Activated CD8-positive, alpha-beta T cell treated with anti-CD3 and anti-CD28 coated beads for 36 hours (primary cell): ENCODE data around the gene ZNF230. TPM values are rescaled to one million over a fixed set of nuclear protein-coding genes. Genes with fewer than 3 reads are reported as not detected.

Source experiments
- ATAC-seq: fragments of 200-7000 bp; cut with Tn5 transposase; one replicate; pipeline ENCODE4 v1.10.0; 2021; ENCODE audit warnings: mild to moderate bottlenecking, moderate library complexity
- CTCF ChIA-PET: fragments of 350-600 bp; sonication (Branson Sonifier 250); formaldehyde crosslinking; loops from one replicate; lab custom pipeline; 2021; ENCODE audit warnings: antibody characterized with exemption; lab: Charles Lee
- POLR2A ChIA-PET: fragments of 350-600 bp; sonication (Branson Sonifier 250); formaldehyde crosslinking; loops from one replicate; lab custom pipeline; 2021; ENCODE audit warnings: antibody characterized with exemption; lab: Charles Lee
- DNase-seq: peaks from one replicate; pipeline ENCODE4 v3.0.0-alpha.2; 2020
- H3K27ac Mint-ChIP-seq: one replicate; pipeline ENCODE4 v1.8.0; 2021; ENCODE audit warnings: mild to moderate bottlenecking, mixed read lengths
- H3K27me3 Mint-ChIP-seq: one replicate; pipeline ENCODE4 v1.8.0; 2021; ENCODE audit warnings: mixed read lengths
- H3K36me3 Mint-ChIP-seq: one replicate; pipeline ENCODE4 v1.8.0; 2021; ENCODE audit warnings: low read depth, mixed read lengths
- H3K4me1 Mint-ChIP-seq: one replicate; pipeline ENCODE4 v1.8.0; 2021; ENCODE audit warnings: low read depth, mixed read lengths
- H3K4me3 Mint-ChIP-seq: one replicate; pipeline ENCODE4 v1.8.0; 2021; ENCODE audit warnings: mild to moderate bottlenecking, moderate library complexity, mixed read lengths
- H3K9me3 Mint-ChIP-seq: one replicate; pipeline ENCODE4 v1.8.0; 2021; ENCODE audit warnings: mixed read lengths
- CTCF ChIP-seq: fragments of 200-600 bp; IDR thresholded peaks from one replicate; pipeline ENCODE4 v1.8.0; 2022; ENCODE audit warnings: antibody characterized with exemption, mild to moderate bottlenecking
- intact Hi-C: fragments of 100-400 bp; cut with micrococcal nuclease; formaldehyde crosslinking; loops from one replicate; pipeline ENCODE4 v1.10.0; 2022
- total RNA-seq, 2 experiments: library from RNA; stranded (reverse); gene quantifications; one replicate each; pipeline ENCODE4 v1.2.3, GENCODE V29; 2021

ZNF230 gene
- total RNA-seq, 2 experiments from 2014 or later: 3.4 to 5.6 TPM

- no peak for TF ChIP-seq CTCF
- ATAC-seq (no peak), DNase-seq (no peak)
- ChIA-PET POLR2A (no interaction called here), CTCF (no interaction called here)
- H3K27me3 Mint-ChIP-seq: no peaks in the 10 kb centered on the region
- peaks cover 34% of the 10 kb centered on the region for H3K9me3 Mint-ChIP-seq
- no peak overlapping the region for H3K27ac Mint-ChIP-seq
- no peak overlapping the region for H3K4me3 Mint-ChIP-seq
- intact Hi-C loops: no loop called here
- H3K4me1 Mint-ChIP-seq: peaks cover 9% of the 10 kb centered on the region
- H3K36me3 Mint-ChIP-seq: peaks cover 54% of the 10 kb centered on the region
These were observed 5.0 kb upstream of the ZNF230 start for GRCh38 chr19:43997631-43998290.

GRCh38 chr19:44002212-44002565, 568 bp upstream of the ZNF230 start:
- Mint-ChIP-seq H3K27ac (peak overlapping the region; percentile 98), H3K4me3 (peak overlapping the region; percentile 96), H3K9me3 (peaks cover 37% of the 10 kb centered on the region), H3K27me3 (no peaks in the 10 kb centered on the region), H3K36me3 (peaks cover 34% of the 10 kb centered on the region), H3K4me1 (peaks cover 14% of the 10 kb centered on the region)
- ATAC-seq: no peak
- no peak for DNase-seq
- no peak for TF ChIP-seq CTCF
- POLR2A ChIA-PET: interaction anchor here (0.6 kb wide), 1 partner anchor 8 kb away, joined by 3 read pairs; no protein-coding TSS in a partner anchor
- CTCF ChIA-PET: no interaction called here
- intact Hi-C loops: loop anchor here (10.0 kb wide), 1 partner anchor 67 kb away; the partner anchor contains the start of gene ZNF45

- ATAC-seq (peak; percentile 43), DNase-seq (peak; percentile 25)
- Mint-ChIP-seq H3K27me3 (no peaks in the 10 kb centered on the region), H3K27ac (peak overlapping the region; percentile 98), H3K4me3 (peak overlapping the region; percentile 96), H3K4me1 (peaks cover 14% of the 10 kb centered on the region), H3K9me3 (peaks cover 40% of the 10 kb centered on the region), H3K36me3 (peaks cover 37% of the 10 kb centered on the region)
- POLR2A ChIA-PET: no interaction called here
- intact Hi-C loops: loop anchor here (10.0 kb wide), 1 partner anchor 69 kb away; the partner anchor contains the start of gene ZNF45
- TF ChIP-seq CTCF: peak; percentile 48
- CTCF ChIA-PET: interaction anchor here (0.5 to 1.1 kb wide), 2 partner anchors 71 to 164 kb away, joined by 3 read pairs; no protein-coding TSS in a partner anchor
These were observed 778 bp downstream of the ZNF230 start for GRCh38 chr19:44003461-44004009.

- no peak for DNase-seq
- H3K4me3 Mint-ChIP-seq: no peak overlapping the region
- H3K27me3 Mint-ChIP-seq: no peaks in the 10 kb centered on the region
- CTCF ChIA-PET: no interaction called here
- H3K9me3 Mint-ChIP-seq: peaks cover 50% of the 10 kb centered on the region
- TF ChIP-seq CTCF: no peak
- ATAC-seq: no peak
- peaks cover 58% of the 10 kb centered on the region for H3K36me3 Mint-ChIP-seq
- intact Hi-C loops: loop anchor here (10.0 kb wide), 1 partner anchor 71 kb away; the partner anchor contains the start of gene ZNF45
- POLR2A ChIA-PET: interaction anchor here (0.8 kb wide), 1 partner anchor 23 kb away, joined by 3 read pairs; no protein-coding TSS in a partner anchor
- no peak overlapping the region for H3K27ac Mint-ChIP-seq
- peaks cover 14% of the 10 kb centered on the region for H3K4me1 Mint-ChIP-seq
These were observed 3.2 kb downstream of the ZNF230 start for GRCh38 chr19:44005973-44006372.

GRCh38 chr19:44007473-44007872, 4.7 kb downstream of the ZNF230 start:
- DNase-seq (no peak), ATAC-seq (no peak)
- TF ChIP-seq CTCF: no peak
- H3K4me1 Mint-ChIP-seq: peaks cover 7% of the 10 kb centered on the region
- no peaks in the 10 kb centered on the region for H3K27me3 Mint-ChIP-seq
- intact Hi-C loops: loop anchor here (10.0 kb wide), 1 partner anchor 73 kb away; the partner anchor contains the start of gene ZNF45
- ChIA-PET CTCF (interaction anchor here (1.6 kb wide), 1 partner anchor 40 kb away, joined by 4 read pairs; no protein-coding TSS in a partner anchor), POLR2A (no interaction called here)
- H3K27ac Mint-ChIP-seq: no peak overlapping the region
- no peak overlapping the region for H3K4me3 Mint-ChIP-seq
- H3K9me3 Mint-ChIP-seq: peaks cover 56% of the 10 kb centered on the region
- H3K36me3 Mint-ChIP-seq: peaks cover 71% of the 10 kb centered on the region
